Naive B cell (primary cell): ENCODE measurements around the gene ZNF76. TPM values are rescaled to one million over a fixed set of nuclear protein-coding genes. Genes with fewer than 3 reads are reported as not detected.

Experiments used
- ATAC-seq, 2 donors: fragments of 150-1000 bp; cut with Tn5 transposase; 2 replicates each; pipeline ENCODE4 v1.10.0; 2021; ENCODE audit warnings: low read depth in 2 of 2, mild to moderate bottlenecking in 2 of 2, moderate library complexity in 2 of 2
- DNase-seq: peaks from one replicate; pipeline ENCODE4 v3.0.0; 2022
- H3K27ac Mint-ChIP-seq, 6 donors: one replicate each; pipeline ENCODE4 v1.8.0; 2020 to 2022; ENCODE audit warnings: mild to moderate bottlenecking in 6 of 6, mixed read lengths in 6 of 6, moderate library complexity in 5 of 6, inconsistent platforms in 2 of 6
- H3K27me3 Mint-ChIP-seq, 3 donors: one replicate each; pipeline ENCODE4 v1.8.0; 2021 to 2022; ENCODE audit warnings: mixed read lengths in 3 of 3, mild to moderate bottlenecking in 1 of 3
- H3K36me3 Mint-ChIP-seq, 2 donors: one replicate each; pipeline ENCODE4 v1.8.0; 2020 to 2022; ENCODE audit warnings: mixed read lengths in 2 of 2, inconsistent platforms in 1 of 2, mild to moderate bottlenecking in 1 of 2
- H3K4me1 Mint-ChIP-seq, 3 donors: one replicate each; pipeline ENCODE4 v1.8.0; 2020 to 2022; ENCODE audit warnings: mixed read lengths in 3 of 3, inconsistent platforms in 1 of 3, mild to moderate bottlenecking in 1 of 3, moderate library complexity in 1 of 3
- H3K4me3 Mint-ChIP-seq, 8 donors: one replicate each; pipeline ENCODE4 v1.8.0; 2020 to 2022; ENCODE audit warnings: mild to moderate bottlenecking in 8 of 8, mixed read lengths in 8 of 8, moderate library complexity in 8 of 8, inconsistent platforms in 2 of 8
- H3K9me3 Mint-ChIP-seq, 7 donors: one replicate each; pipeline ENCODE4 v1.8.0; 2020 to 2022; ENCODE audit warnings: mixed read lengths in 7 of 7, mild to moderate bottlenecking in 5 of 7, inconsistent platforms in 2 of 7, moderate library complexity in 1 of 7
- polyA plus RNA-seq, 6 donors: library from polyadenylated mRNA; unstranded; fragments of 300-500 nt; fragmentation: Illumina TruSeq; gene quantifications; one replicate each; pipeline ENCODE4 v1.2.3, GENCODE V29; 2021; ENCODE audit warnings: low read depth in 6 of 6

The ZNF76 gene
- polyA plus RNA-seq, 6 donors from 2014 or later = 22.4 to 42.1 (median 29.8) TPM

DNA sequence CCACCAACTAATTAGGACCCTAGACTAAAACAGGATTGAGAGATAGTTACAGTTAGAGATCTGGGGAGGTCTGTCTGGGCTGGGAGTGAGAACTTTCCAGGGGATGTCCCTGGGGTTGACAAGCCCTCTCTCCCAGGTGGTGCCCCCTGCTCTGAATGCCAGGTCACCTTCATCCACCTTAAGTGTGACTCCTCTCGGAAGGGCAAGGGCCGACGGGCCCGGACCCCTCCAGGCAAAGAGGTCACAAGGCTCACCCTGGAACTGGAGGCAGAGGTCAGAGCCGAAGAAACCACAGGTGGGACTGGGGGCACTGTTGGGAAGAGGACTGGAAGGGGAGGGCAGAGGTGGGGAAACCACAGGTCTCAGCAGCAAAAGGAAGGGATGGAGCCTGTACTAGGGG is 17.0 kb upstream of the ZNF76 start:
- Mint-ChIP-seq H3K36me3 (peaks cover 0 to 9% of the 10 kb centered on the region in 2 donors), H3K4me1 (peaks cover 9 to 17% (median 12%) of the 10 kb centered on the region in 3 donors), H3K27me3 (no peaks in the 10 kb centered on the region), H3K27ac (no peak overlapping the region), H3K9me3 (no peaks in the 10 kb centered on the region), H3K4me3 (no peak overlapping the region)
- DNase-seq = no peak
- no peak for ATAC-seq

DNA sequence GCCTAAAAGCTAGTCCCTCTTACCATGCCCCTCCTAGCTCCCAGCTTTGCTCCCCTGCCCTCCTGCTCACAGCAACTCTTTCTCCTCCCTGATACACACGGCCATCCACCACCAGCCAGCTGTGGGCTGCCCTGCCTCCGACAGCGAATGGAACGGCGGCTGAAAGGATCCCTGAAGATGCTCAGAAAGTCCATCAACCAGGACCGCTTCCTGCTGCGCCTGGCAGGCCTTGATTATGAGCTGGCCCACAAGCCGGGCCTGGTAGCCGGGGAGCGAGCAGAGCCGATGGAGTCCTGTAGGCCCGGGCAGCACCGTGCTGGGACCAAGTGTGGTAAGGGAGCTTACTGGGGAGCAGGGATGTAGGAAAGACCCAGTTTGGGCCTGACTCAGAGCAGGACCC is 16.6 kb upstream of the ZNF76 start:
- Mint-ChIP-seq H3K27me3 (no peaks in the 10 kb centered on the region), H3K9me3 (no peaks in the 10 kb centered on the region), H3K36me3 (peaks cover 0 to 9% of the 10 kb centered on the region in 2 donors), H3K4me3 (no peak overlapping the region), H3K27ac (no peak overlapping the region), H3K4me1 (peaks cover 9 to 21% (median 16%) of the 10 kb centered on the region in 3 donors)
- ATAC-seq (no peak), DNase-seq (no peak)

DNA sequence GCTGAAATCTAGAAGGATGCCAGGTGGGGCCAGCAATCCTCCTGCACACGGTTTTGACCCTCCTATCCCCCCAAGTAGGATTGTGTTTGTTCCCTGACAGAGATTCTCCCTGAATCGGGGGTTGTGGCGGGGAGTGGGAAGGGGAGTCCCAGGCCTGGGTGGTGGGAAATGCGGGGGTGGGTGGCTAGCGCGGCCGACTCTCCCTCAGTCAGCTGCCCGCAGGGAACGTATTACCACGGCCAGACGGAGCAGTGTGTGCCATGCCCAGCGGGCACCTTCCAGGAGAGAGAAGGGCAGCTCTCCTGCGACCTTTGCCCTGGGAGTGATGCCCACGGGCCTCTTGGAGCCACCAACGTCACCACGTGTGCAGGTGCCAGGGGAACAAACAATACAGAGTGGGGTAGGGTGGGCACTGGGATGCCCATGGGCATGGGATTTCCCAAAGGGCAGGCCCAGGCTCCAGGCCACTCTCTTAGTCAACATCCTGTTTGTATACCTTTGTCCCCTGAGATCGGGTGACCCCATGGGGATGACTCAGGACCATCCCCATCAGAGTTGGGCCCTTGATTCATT is 16.1 kb upstream of the ZNF76 start:
- H3K4me3 Mint-ChIP-seq = no peak overlapping the region
- H3K27me3 Mint-ChIP-seq = no peaks in the 10 kb centered on the region
- H3K4me1 Mint-ChIP-seq = peaks cover 9 to 22% (median 18%) of the 10 kb centered on the region in 3 donors
- peaks cover 0 to 9% of the 10 kb centered on the region in 2 donors for H3K36me3 Mint-ChIP-seq
- ATAC-seq (no peak), DNase-seq (no peak)
- H3K27ac Mint-ChIP-seq = no peak overlapping the region
- no peaks in the 10 kb centered on the region for H3K9me3 Mint-ChIP-seq

DNA sequence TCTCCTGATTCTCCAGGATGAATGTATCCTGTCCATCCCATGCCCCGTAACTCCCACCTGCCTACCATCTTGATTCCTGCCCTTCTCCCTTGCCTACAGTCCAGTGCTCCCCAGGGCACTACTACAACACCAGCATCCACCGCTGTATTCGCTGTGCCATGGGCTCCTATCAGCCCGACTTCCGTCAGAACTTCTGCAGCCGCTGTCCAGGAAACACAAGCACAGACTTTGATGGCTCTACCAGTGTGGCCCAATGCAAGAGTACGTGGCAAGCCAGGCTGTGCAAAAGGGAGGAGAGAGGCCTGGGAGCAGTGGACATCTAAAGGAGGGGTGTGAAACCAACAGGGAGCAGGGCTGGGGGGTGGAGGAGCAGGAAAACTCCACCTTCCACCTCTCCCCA is 15.0 kb upstream of the ZNF76 start:
- Mint-ChIP-seq H3K36me3 (peaks cover 0 to 9% of the 10 kb centered on the region in 2 donors), H3K4me1 (peaks cover 9 to 22% (median 20%) of the 10 kb centered on the region in 3 donors), H3K27me3 (no peaks in the 10 kb centered on the region), H3K9me3 (no peaks in the 10 kb centered on the region), H3K4me3 (no peak overlapping the region), H3K27ac (peak overlapping the region in 3 of 6 donors; percentile 36 to 70 (median 47))
- ATAC-seq = no peak
- DNase-seq = no peak

DNA sequence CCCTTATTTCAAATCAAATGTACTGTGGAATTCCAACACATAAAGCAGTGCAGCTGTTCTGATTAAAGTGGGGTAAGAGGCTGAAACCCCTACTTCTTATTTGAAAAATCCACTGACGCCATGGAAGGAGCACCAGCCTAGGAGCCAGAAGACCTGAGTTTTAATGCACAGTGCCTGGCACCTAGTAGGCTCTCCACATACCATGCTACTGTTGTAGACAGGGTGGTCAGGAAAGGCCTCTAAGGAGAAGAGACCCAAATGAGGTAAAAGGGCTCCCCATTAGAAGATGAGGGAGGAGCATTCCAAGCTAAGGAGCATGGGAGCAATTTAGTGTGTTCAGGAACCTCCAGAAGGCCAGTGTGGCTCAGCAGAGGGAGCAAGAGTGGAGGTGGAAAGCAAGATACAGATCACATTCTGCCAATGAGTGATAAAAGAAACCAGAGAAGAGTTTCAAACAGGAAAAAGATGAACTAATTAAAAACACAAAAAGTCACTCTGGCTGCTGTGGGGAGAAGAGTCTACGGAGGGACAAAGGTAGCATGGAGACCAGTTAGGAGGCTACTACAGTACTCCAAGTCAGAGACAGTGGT is 11.8 kb upstream of the ZNF76 start:
- Mint-ChIP-seq H3K27me3 (no peaks in the 10 kb centered on the region), H3K36me3 (peaks cover 0 to 9% of the 10 kb centered on the region in 2 donors), H3K9me3 (no peaks in the 10 kb centered on the region), H3K4me3 (no peak overlapping the region), H3K4me1 (peaks cover 3 to 23% (median 18%) of the 10 kb centered on the region in 3 donors), H3K27ac (no peak overlapping the region)
- no peak for ATAC-seq
- no peak for DNase-seq

DNA sequence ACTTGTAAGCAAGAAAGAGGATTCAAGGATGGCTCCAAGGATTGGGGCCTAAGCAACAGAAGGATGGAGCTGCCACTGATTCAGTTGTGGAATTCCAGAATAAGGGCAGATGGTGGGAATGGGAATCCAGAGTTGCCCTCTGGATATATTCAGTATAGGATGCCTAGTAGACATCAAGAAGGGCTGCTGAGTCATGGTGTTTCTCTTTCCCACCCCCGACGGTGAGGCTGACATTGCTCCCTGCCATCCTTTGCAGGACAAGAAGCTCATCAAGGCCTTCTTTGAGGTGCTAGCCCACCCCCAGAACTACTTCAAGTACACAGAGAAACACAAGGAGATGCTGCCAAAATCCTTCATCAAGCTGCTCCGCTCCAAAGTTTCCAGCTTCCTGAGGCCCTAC is 11.2 kb upstream of the ZNF76 start:
- Mint-ChIP-seq H3K36me3 (peaks cover 0 to 9% of the 10 kb centered on the region in 2 donors), H3K27ac (no peak overlapping the region), H3K9me3 (no peaks in the 10 kb centered on the region), H3K27me3 (no peaks in the 10 kb centered on the region), H3K4me1 (peaks cover 6 to 23% (median 18%) of the 10 kb centered on the region in 3 donors), H3K4me3 (no peak overlapping the region)
- no peak for ATAC-seq
- no peak for DNase-seq

DNA sequence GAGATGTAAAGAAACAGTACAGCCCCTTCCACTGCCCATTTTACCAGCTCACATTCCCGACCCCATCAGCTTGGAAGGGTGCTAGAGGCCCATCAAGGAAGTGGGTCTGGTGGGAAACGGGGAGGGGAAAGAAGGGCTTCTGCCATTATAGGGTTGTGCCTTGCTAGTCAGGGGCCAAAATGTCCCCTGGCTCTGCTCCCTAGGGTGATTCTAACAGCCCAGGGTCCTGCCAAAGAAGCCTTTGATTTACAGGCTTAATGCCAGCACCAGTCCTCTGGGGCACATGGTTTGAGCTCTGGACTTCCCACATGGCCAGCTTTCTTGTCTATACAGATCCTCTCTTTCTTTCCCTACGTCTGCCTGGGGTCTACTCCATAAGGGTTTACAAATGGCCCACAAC is 10.6 kb upstream of the ZNF76 start:
- no peak overlapping the region for H3K27ac Mint-ChIP-seq
- H3K9me3 Mint-ChIP-seq = no peaks in the 10 kb centered on the region
- ATAC-seq (no peak), DNase-seq (no peak)
- H3K36me3 Mint-ChIP-seq = peaks cover 0 to 9% of the 10 kb centered on the region in 2 donors
- no peaks in the 10 kb centered on the region for H3K27me3 Mint-ChIP-seq
- peaks cover 6 to 23% (median 18%) of the 10 kb centered on the region in 3 donors for H3K4me1 Mint-ChIP-seq
- no peak overlapping the region for H3K4me3 Mint-ChIP-seq

DNA sequence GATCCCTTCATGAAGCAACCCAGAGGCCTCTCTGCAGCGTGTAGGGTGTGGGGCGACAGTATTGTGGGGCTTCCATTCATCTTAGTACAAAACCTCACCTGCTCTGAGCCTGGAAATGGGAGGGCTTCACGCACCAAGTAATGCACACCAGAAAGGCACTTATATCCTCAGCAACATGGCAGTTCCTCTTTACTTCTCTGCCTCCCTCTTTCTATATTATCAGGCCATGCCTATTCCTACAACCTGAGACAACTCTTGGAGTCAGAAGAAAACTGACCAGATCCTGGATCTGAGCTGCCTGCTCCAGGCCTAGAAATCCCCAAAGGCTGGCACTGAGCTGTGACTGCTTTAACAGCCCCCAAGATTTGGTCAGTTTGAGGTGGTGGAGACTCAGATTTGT is 7.6 kb upstream of the ZNF76 start:
- Mint-ChIP-seq H3K27ac (no peak overlapping the region), H3K36me3 (no peaks in the 10 kb centered on the region), H3K4me3 (no peak overlapping the region), H3K27me3 (no peaks in the 10 kb centered on the region), H3K4me1 (peaks cover 2 to 17% (median 11%) of the 10 kb centered on the region in 3 donors), H3K9me3 (no peaks in the 10 kb centered on the region)
- no peak for ATAC-seq
- DNase-seq = no peak

DNA sequence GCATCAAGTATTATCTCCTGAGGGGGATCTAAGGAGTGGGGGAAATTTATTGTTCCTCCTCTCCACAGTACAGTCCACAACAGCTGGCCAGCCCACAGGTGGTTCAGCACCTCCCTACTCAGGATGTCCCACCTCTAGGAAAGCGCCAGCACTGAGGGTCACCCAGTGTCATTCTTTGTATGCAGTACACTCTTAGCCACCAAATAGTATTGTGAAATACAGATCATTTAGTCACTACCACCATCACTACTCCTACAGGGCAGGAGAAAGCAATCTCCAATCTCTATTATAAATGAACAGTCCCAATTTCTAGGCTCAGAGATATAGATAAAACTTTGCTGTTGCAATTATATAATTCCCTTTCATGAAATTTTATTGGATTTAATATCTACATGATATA is 6.3 kb upstream of the ZNF76 start:
- Mint-ChIP-seq H3K27me3 (no peaks in the 10 kb centered on the region), H3K27ac (peak overlapping the region in 2 of 6 donors; percentile 29 to 42), H3K36me3 (no peaks in the 10 kb centered on the region), H3K4me3 (no peak overlapping the region), H3K9me3 (no peaks in the 10 kb centered on the region), H3K4me1 (peaks cover 4 to 12% (median 5%) of the 10 kb centered on the region in 3 donors)
- no peak for DNase-seq
- no peak for ATAC-seq

DNA sequence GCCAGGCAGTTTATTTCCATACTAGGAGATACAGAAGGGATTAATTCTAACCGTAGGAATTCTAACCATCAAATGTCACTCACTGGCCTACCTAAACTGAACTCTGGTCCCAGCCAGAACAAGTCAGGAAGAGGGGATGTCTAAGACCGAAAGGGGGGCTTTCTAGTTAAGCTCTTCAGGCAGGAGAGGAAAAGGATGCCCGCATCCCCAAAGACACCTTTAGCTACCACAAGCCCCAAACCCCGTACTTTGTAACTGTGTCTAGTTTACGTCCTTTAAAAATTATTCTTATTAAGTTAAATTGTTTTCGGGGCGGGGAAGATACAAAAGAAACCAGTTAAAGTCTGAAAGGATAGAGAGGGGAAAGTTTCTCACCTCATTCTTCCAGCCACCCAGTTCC is 1.2 kb upstream of the ZNF76 start:
- peak overlapping the region; percentile 97 to 100 (median 99) for H3K27ac Mint-ChIP-seq
- no peaks in the 10 kb centered on the region for H3K27me3 Mint-ChIP-seq
- H3K4me1 Mint-ChIP-seq = peaks cover 32 to 41% (median 39%) of the 10 kb centered on the region in 3 donors
- H3K4me3 Mint-ChIP-seq = peak overlapping the region; percentile 91 to 99 (median 98)
- ATAC-seq = no peak
- no peaks in the 10 kb centered on the region for H3K36me3 Mint-ChIP-seq
- no peaks in the 10 kb centered on the region for H3K9me3 Mint-ChIP-seq
- DNase-seq = no peak

DNA sequence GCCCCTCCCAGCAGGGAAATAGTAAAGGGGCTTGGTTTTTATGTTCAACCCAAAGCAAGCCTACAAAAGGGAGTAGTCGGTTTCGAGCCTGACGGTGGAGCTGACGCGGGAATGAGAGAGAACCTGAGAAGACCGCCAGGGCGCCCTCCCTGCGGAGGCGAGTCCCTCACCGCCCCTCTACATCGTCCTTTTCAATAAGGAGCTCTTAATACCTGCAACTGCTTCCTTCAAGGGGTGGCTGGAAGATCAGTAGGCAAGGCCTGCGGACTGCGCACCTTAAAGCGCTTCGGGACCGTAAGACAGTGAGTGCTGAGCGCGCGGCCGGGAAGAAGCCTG is 709 bp upstream of the ZNF76 start:
- Mint-ChIP-seq H3K27ac (peak overlapping the region; percentile 97 to 100 (median 99)), H3K36me3 (no peaks in the 10 kb centered on the region), H3K27me3 (no peaks in the 10 kb centered on the region), H3K9me3 (no peaks in the 10 kb centered on the region), H3K4me3 (peak overlapping the region; percentile 91 to 99 (median 98)), H3K4me1 (peaks cover 33 to 46% (median 43%) of the 10 kb centered on the region in 3 donors)
- no peak for DNase-seq
- ATAC-seq = peak; percentile 14 to 25

DNA sequence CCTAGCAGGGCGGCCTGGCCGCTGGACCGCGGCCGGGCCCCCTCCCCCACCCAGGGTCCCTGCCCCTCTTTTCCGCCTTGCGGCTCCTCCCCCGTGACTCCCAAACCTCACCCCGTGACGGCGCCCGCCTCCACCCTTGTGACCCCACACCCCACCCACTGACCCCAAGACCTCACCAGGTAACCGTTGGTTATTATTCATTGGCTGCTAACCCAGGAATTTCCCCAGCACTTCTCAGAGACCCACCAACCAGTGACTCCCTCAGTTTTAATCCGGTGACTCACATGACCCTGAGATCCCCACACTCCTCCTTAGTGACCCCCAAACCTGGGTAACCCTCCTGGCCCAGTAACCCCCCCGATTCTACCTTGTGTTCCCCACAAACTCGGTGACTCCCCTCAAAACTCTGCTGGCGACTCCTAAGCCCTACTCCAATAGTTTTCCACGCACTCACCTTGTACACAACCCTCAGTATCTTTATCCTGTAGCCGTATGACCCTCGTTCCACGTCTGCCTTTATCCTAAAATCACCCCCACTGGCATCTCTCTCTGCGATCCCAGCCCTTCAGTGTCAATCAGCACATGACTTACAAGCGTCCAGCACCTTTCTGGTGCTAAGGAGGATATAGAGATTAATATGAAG is 534 bp downstream of the ZNF76 start:
- peak overlapping the region; percentile 97 to 100 (median 100) for H3K27ac Mint-ChIP-seq
- peak overlapping the region; percentile 88 to 98 (median 93) for H3K4me3 Mint-ChIP-seq
- DNase-seq (peak; percentile 87), ATAC-seq (peak; percentile 67 to 68)
- no peaks in the 10 kb centered on the region for H3K36me3 Mint-ChIP-seq
- no peaks in the 10 kb centered on the region for H3K9me3 Mint-ChIP-seq
- peaks cover 44 to 59% (median 55%) of the 10 kb centered on the region in 3 donors for H3K4me1 Mint-ChIP-seq
- H3K27me3 Mint-ChIP-seq = no peaks in the 10 kb centered on the region

DNA sequence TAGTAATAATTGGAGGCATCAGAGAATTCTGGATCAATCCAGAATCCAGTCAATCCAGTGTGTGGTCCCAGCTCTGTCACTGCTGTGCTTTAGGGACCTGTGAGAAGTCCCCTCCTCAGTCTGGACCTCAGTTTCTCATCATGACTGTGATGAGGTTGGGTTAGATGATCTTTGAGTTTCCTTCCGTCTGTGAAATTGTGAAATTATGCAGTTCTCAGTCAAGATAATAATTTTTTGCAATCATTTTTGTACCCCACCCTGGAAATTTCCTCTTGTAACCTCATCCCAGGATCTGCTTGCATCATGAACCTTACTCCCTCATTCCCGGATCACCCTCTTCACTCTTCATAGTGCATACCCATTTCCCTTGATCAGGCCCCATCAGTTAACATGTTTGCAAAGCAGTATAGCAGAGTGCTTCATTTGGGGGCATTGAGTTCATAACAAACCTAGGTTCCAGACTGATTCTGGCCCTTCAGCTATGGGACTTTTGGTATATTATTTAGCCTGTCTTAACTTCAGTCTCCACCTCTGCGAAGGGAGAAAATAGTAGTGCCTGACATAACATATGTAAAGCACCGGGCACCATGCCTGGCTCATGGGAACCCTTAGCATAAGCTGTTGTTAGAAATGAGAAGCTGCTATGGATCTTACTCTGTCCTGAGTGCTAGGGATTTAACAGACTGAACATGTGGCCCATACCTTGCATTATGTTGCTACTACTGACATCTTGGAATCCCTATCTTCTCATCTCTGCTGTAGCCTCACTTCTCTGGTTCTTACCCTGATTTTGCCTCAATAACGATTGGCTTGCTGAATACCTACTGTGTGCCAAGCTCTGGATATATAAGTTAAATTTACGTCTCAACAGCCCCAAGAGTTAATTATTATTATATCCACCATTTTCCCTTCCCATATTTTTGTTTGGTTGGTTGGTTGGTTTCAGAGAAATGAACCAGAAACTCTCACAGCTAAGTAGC is 1.3 kb downstream of the ZNF76 start:
- ATAC-seq (no peak), DNase-seq (no peak)
- peak overlapping the region; percentile 64 to 98 (median 93) for H3K4me3 Mint-ChIP-seq
- no peaks in the 10 kb centered on the region for H3K27me3 Mint-ChIP-seq
- H3K4me1 Mint-ChIP-seq = peaks cover 49 to 66% (median 61%) of the 10 kb centered on the region in 3 donors
- H3K36me3 Mint-ChIP-seq = no peaks in the 10 kb centered on the region
- H3K27ac Mint-ChIP-seq = peak overlapping the region; percentile 97 to 100 (median 100)
- no peaks in the 10 kb centered on the region for H3K9me3 Mint-ChIP-seq
